HepG2 (cell line): ENCODE measurements around the gene DPH1. TPM values are rescaled to one million over a fixed set of nuclear protein-coding genes. Genes with fewer than 3 reads are reported as not detected.

ENCODE experiments used
- ATAC-seq: fragments of 200-7000 bp; cut with Tn5 transposase; 3 replicates; pipeline ENCODE4 v1.9.1; 2020; ENCODE audit warnings: mild to moderate bottlenecking, moderate library complexity
- BruUV-seq: library from RNA; stranded (reverse); fragments of 400-500 nt; replicated peaks from 2 replicates; lab custom pipeline; 2021; lab: Mats Ljungman, UMichigan
- CTCF ChIA-PET: fragments of 300-600 bp; formaldehyde crosslinking; extraction: SDS; loops from one replicate; lab custom pipeline; 2021; ENCODE audit warnings: low total read pairs, inconsistent platforms, low intra/inter-chr PET ratio; lab: Yijun Ruan, JAX
- POLR2A ChIA-PET: fragments of 350-600 bp; sonication (Branson Sonifier 250); formaldehyde crosslinking; loops from one replicate; lab custom pipeline; 2020; ENCODE audit warnings: antibody characterized with exemption, inconsistent platforms; lab: Yijun Ruan, JAX
- DNase-seq: peaks from one replicate; pipeline ENCODE4 v3.0.0-alpha.2; 2015; ENCODE audit warnings: low spot score
- FAIRE-seq: peaks from 3 replicates; lab custom pipeline; 2011; peaks lifted over from hg19 to GRCh38; lab: Jason Lieb, UNC
- H2AFZ ChIP-seq: one replicate; pipeline ENCODE4 v1.6.1; 2011; ENCODE audit warnings: low read length, inconsistent platforms
- H3K27ac ChIP-seq: fragments of 300-600 bp; 3 replicates; pipeline ENCODE4 v1.8.0; 2011; ENCODE audit warnings: mixed run types, mild to moderate bottlenecking, mixed read lengths, low read length, inconsistent platforms; ENCODE audit not compliant: insufficient read depth; ENCODE audit errors: extremely low read length
- H3K27me3 ChIP-seq, 2 experiments: fragments of 200-600 bp in 1 of 2; 2 replicates in 1 of 2; 3 replicates in 1 of 2; pipeline versions ENCODE4 v1.6.0 to v1.8.0; 2011; ENCODE audit warnings: low read length in 2 of 2, mild to moderate bottlenecking in 2 of 2, moderate library complexity in 2 of 2, inconsistent platforms in 1 of 2; ENCODE audit not compliant: insufficient read depth in 2 of 2, control insufficient read depth in 1 of 2
- H3K36me3 ChIP-seq, 2 experiments: fragments of 200-600 bp in 1 of 2; replicated peaks in 1 of 2; 2 replicates in 1 of 2; 3 replicates in 1 of 2; pipeline versions ENCODE4 v1.5.1 to v1.8.0; 2011; ENCODE audit warnings: low read length in 2 of 2, inconsistent platforms in 1 of 2; ENCODE audit not compliant: insufficient read depth in 2 of 2, control insufficient read depth in 1 of 2
- H3K4me1 ChIP-seq: 2 replicates; pipeline ENCODE4 v1.5.1; 2012; ENCODE audit warnings: low read length, inconsistent platforms; ENCODE audit not compliant: insufficient read depth
- H3K4me2 ChIP-seq: 2 replicates; pipeline ENCODE4 v1.6.0; 2011; ENCODE audit warnings: low read depth, low read length, inconsistent platforms
- H3K4me3 ChIP-seq, 3 experiments: fragments of 200-600 bp in 1 of 3; sonication (generic), shearing (Covaris generic) in 1 of 3; replicated peaks in 1 of 3; 2 replicates each; pipeline ENCODE4 v1.5.1; 2011 to 2016; ENCODE audit warnings: low read length in 3 of 3, inconsistent platforms in 2 of 3, low read depth in 2 of 3, mild to moderate bottlenecking in 2 of 3, control low read depth in 1 of 3, mixed read lengths in 1 of 3; ENCODE audit not compliant: insufficient read depth in 1 of 3
- H3K79me2 ChIP-seq: one replicate; pipeline ENCODE4 v1.6.1; 2011; ENCODE audit warnings: low read length, inconsistent platforms; ENCODE audit not compliant: insufficient read depth
- H3K9ac ChIP-seq: 2 replicates; pipeline ENCODE4 v1.6.0; 2011; ENCODE audit warnings: mild to moderate bottlenecking, low read depth, low read length, inconsistent platforms; ENCODE audit not compliant: insufficient read depth
- H3K9me3 ChIP-seq: 2 replicates; pipeline ENCODE4 v1.5.1; 2012; ENCODE audit warnings: mild to moderate bottlenecking, low read length
- H4K20me1 ChIP-seq: 2 replicates; pipeline ENCODE4 v1.6.0; 2011; ENCODE audit warnings: inconsistent platforms, mild to moderate bottlenecking, low read length, moderate library complexity; ENCODE audit not compliant: insufficient read depth
- ATM ChIP-seq: fragments of 450-650 bp; IDR thresholded peaks from 2 replicates; pipeline ENCODE4 v1.7.1; 2017; ENCODE audit warnings: mild to moderate bottlenecking, borderline replicate concordance
- BCLAF1 ChIP-seq: fragments of 450-650 bp; IDR thresholded peaks from 2 replicates; pipeline ENCODE4 v1.6.1; 2017; ENCODE audit warnings: mild to moderate bottlenecking
- ELF3 ChIP-seq: IDR thresholded peaks from 2 replicates; pipeline ENCODE4 v1.6.1; 2016; ENCODE audit warnings: missing genetic modification reagents, missing compliant biosample characterization
- PTBP1 ChIP-seq: fragments of 200-400 bp; formaldehyde crosslinking; IDR thresholded peaks from 2 replicates; pipeline ENCODE4 v1.6.1; 2018; ENCODE audit warnings: low read length, low read depth; ENCODE audit not compliant: poor library complexity, severe bottlenecking
- RARA ChIP-seq: IDR thresholded peaks from 2 replicates; pipeline ENCODE4 v1.6.1; 2016; ENCODE audit warnings: missing genetic modification reagents, missing compliant biosample characterization
- RXRA ChIP-seq: sonication (generic); formaldehyde crosslinking; IDR thresholded peaks from 2 replicates; pipeline ENCODE4 v1.5.1; 2020; ENCODE audit warnings: missing genetic modification reagents
- ZNF383 ChIP-seq: sonication (generic); formaldehyde crosslinking; IDR thresholded peaks from 2 replicates; pipeline ENCODE4 v1.4.0; 2020; ENCODE audit warnings: missing genetic modification reagents, mild to moderate bottlenecking, borderline replicate concordance
- ZNF563 ChIP-seq: sonication (generic); formaldehyde crosslinking; IDR thresholded peaks from 2 replicates; pipeline ENCODE4 v1.8.0; 2022; ENCODE audit warnings: mild to moderate bottlenecking, moderate library complexity, missing genetic modification reagents
- WGBS: methylation state at CpG from one replicate; pipeline ENCODE4 v1.1.6; 2017; ENCODE audit warnings: low lambda C conversion rate; 5-methylcytosine and 5-hydroxymethylcytosine counted together
- in situ Hi-C: cut with HindIII; loops from 2 replicates; pipeline ENCODE4 v1.10.0; 2017; ENCODE audit warnings: low pct_unique_long_range_greater_than_20kb; ENCODE audit not compliant: extremely low pct_ligation_motif_present
- intact Hi-C: fragments of 100-400 bp; cut with micrococcal nuclease; formaldehyde crosslinking; loops from one replicate; pipeline ENCODE4 v1.10.0; 2022; ENCODE audit not compliant: unreplicated experiment
- polyA plus RNA-seq, 8 experiments: library from polyadenylated mRNA; depleted of rRNA in 3 of 8; stranded (reverse) in 7 of 8; unstranded in 1 of 8; fragments of >200 nt; fragmentation: Illumina TruSeq in 4 of 8; extraction: Trizol in 4 of 8; gene quantifications; 2 replicates each; pipeline versions ENCODE4 v1.2.1 to v1.2.3, GENCODE V29; 2011 to 2016; ENCODE audit warnings: low read depth in 4 of 8, missing spikeins in 1 of 8, mixed read lengths in 1 of 8; ENCODE audit not compliant: insufficient read depth in 1 of 8
- total RNA-seq, 5 experiments: library from RNA; depleted of rRNA; stranded (reverse); fragments of >200 nt; fragmentation: Illumina TruSeq; extraction: Trizol; gene quantifications; 2 replicates each; pipeline ENCODE4 v1.2.3, GENCODE V29; 2016; ENCODE audit warnings: low read depth in 1 of 5

The DPH1 gene
- total and polyA plus RNA-seq, 2 of the 13 experiments (the other 11 are each of a cell fraction or from before 2014, with no cell fraction given) = 25.3 to 42.8 TPM

DNA sequence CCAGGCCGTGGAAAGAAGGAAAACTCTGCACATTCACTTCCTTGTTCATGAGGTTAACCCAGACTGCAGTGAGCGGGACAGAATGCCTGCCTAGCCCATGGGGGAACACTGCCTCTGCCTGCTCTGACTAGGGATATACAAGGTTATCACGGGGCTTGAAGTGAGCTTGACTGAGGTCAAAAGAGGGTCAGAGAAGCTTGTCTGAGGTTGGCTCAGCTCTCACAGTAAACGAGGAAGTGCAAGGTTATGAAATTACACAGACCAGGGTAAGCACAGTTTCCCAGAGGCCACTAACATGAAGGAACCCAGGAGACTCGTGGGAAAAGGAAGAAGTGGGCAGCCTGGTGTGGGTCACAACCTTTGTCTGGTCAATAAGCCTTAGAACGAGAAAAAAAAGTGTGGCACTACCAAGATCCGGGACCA lies 53.7 kb downstream of the DPH1 start:
- CTCF ChIA-PET = no interaction called here
- DNase-seq = peak; percentile 47
- no peak for FAIRE-seq
- 63% methylated on average over 7 of the region's 7 CpGs for WGBS
- Histone ChIP-seq H2AFZ (no peak overlapping the region), H3K27me3 (no peaks in the 10 kb centered on the region), H3K27ac (no peak overlapping the region), H3K9me3 (no peaks in the 10 kb centered on the region), H3K36me3 (peaks cover 6 to 28% of the 10 kb centered on the region in 2 experiments; a peak in 4 of 5 replicates), H3K79me2 (no peaks in the 10 kb centered on the region), H3K4me2 (no peak overlapping the region)
- BruUV-seq = no TSS peak
- in situ Hi-C loops = no loop called here
- TF ChIP-seq PTBP1 = no peak
- TF ChIP-seq ZNF563 (CRISPR knock-in tag) = no peak
- no peak for TF ChIP-seq ATM
- no peak for TF ChIP-seq ZNF383 (CRISPR knock-in tag)
- peak; percentile 86 for TF ChIP-seq RARA
- no peak for TF ChIP-seq BCLAF1
- peak; percentile 29; the same call in 1 of the 2 replicates for TF ChIP-seq RXRA (CRISPR knock-in tag)
- TF ChIP-seq ELF3 (CRISPR knock-in tag) = 0 out of 2 replicates have a peak, but pooled peaks have one; percentile 24
- TF ChIP-seq, all 625 proteins: peak for 3
- H3K4me3 ChIP-seq = no peak overlapping the region
- H3K9ac ChIP-seq = no peak overlapping the region
- peak; percentile 30; the same call in 1 of the 3 replicates for ATAC-seq
- no peaks in the 10 kb centered on the region for H4K20me1 ChIP-seq
- POLR2A ChIA-PET = no interaction called here
- intact Hi-C loops = no loop called here
- H3K4me1 ChIP-seq = peaks cover 32% of the 10 kb centered on the region
